Measurements from ENCODE around the gene SPDYE5.
"Not testable (repeated sequence)": the region's sequence is repeated elsewhere in the genome, so short reads cannot be mapped to it uniquely, and the experiment has no call there.

GRCh38 chr7:75518842-75519241 lies 26.7 kb downstream of the SPDYE5 start:
- not testable (repeated sequence) for TF ChIP-seq TCF7 (IDR thresholded peaks at IDR 0.05; ENCODE audit: borderline replicate concordance); CTCF (IDR thresholded peaks at IDR 0.05 in 2 of 3, conservative IDR thresholded peaks at IDR 0.05 in 1 of 3; ENCODE audit: control insufficient read depth in 2 of 3, extremely low read depth in 1 of 3, insufficient read depth in 1 of 3, low read depth in 3 of 3, low read length in 3 of 3)
